Glomerular visceral epithelial cell (primary cell): Measurements from ENCODE around the gene JAM3.
"Not testable (repeated sequence)": the region's sequence is repeated elsewhere in the genome, so short reads cannot be mapped to it uniquely, and the experiment has no call there.

Experiments
- DNase-seq: peaks from one replicate; pipeline ENCODE4 v3.0.0-alpha.2; 2016; ENCODE audit errors: extremely low spot score

The JAM3 gene

GRCh38 chr11:134101282-134101681 lies 32.4 kb downstream of the JAM3 start:
- DNase-seq = no peak

- no peak for DNase-seq
These were observed 41.5 kb downstream of the JAM3 start for GRCh38 chr11:134110252-134110815.

GRCh38 chr11:134113787-134114186 lies 44.9 kb downstream of the JAM3 start:
- not testable (repeated sequence) for DNase-seq

GRCh38 chr11:134116210-134116609 lies 47.3 kb downstream of the JAM3 start:
- DNase-seq = no peak

GRCh38 chr11:134118006-134118405 lies 49.1 kb downstream of the JAM3 start:
- no peak for DNase-seq

GRCh38 chr11:134119094-134119493 lies 50.2 kb downstream of the JAM3 start:
- DNase-seq = no peak

GRCh38 chr11:134120143-134120850 lies 51.4 kb downstream of the JAM3 start:
- no peak for DNase-seq

GRCh38 chr11:134120921-134121526 lies 52.2 kb downstream of the JAM3 start:
- no peak for DNase-seq

- no peak for DNase-seq
These were observed 56.0 kb downstream of the JAM3 start for GRCh38 chr11:134124660-134125451.

- DNase-seq = no peak
These were observed 56.6 kb downstream of the JAM3 start for GRCh38 chr11:134125507-134125906.

- DNase-seq = no peak
These were observed 57.4 kb downstream of the JAM3 start for GRCh38 chr11:134126217-134126822.

- no peak for DNase-seq
These were observed 62.9 kb downstream of the JAM3 start for GRCh38 chr11:134131628-134132244.

GRCh38 chr11:134132808-134133207 lies 63.9 kb downstream of the JAM3 start:
- DNase-seq = no peak

GRCh38 chr11:134134167-134134566 lies 65.3 kb downstream of the JAM3 start:
- DNase-seq = no peak

- no peak for DNase-seq
These were observed 69.5 kb downstream of the JAM3 start for GRCh38 chr11:134138376-134138775.

GRCh38 chr11:134139303-134139872 lies 70.5 kb downstream of the JAM3 start:
- DNase-seq = no peak

- DNase-seq = peak; percentile 51
These were observed 71.0 kb downstream of the JAM3 start for GRCh38 chr11:134139873-134140331.

- DNase-seq = no peak
These were observed 72.2 kb downstream of the JAM3 start for GRCh38 chr11:134140961-134141490.

- no peak for DNase-seq
These were observed 73.7 kb downstream of the JAM3 start for GRCh38 chr11:134142536-134142935.

- no peak for DNase-seq
These were observed 74.9 kb downstream of the JAM3 start for GRCh38 chr11:134143801-134144200.

GRCh38 chr11:134144744-134145143 lies 75.9 kb downstream of the JAM3 start:
- DNase-seq = no peak
